Keratinocyte (primary cell): Measurements from ENCODE around the gene SLC6A19. TPM values are rescaled to one million over a fixed set of nuclear protein-coding genes. Genes with fewer than 3 reads are reported as not detected.

ENCODE experiments used
- DNase-seq: peaks from one replicate; pipeline ENCODE4 v3.0.0-alpha.2; 2011; ENCODE audit warnings: low read depth, missing footprints, low spot score
- FAIRE-seq: peaks from 2 replicates; lab custom pipeline; 2011; peaks lifted over from hg19 to GRCh38; lab: Jason Lieb, UNC
- H2AFZ ChIP-seq: 2 replicates; pipeline ENCODE4 v1.6.0; 2012; ENCODE audit warnings: low read length, control low read depth, inconsistent platforms; ENCODE audit not compliant: control insufficient read depth
- H3K27ac ChIP-seq: 2 replicates; pipeline ENCODE4 v1.5.1; 2011; ENCODE audit warnings: low read length; ENCODE audit not compliant: control insufficient read depth, insufficient read depth
- H3K27me3 ChIP-seq: 3 replicates; pipeline ENCODE4 v1.6.0; 2011; ENCODE audit warnings: low read length; ENCODE audit not compliant: control insufficient read depth, insufficient read depth; ENCODE audit errors: extremely low read depth
- H3K36me3 ChIP-seq, 2 experiments: 2 replicates in 1 of 2; 3 replicates in 1 of 2; pipeline ENCODE4 v1.5.1; 2011; ENCODE audit warnings: low read length in 2 of 2, mild to moderate bottlenecking in 1 of 2; ENCODE audit not compliant: control insufficient read depth in 2 of 2, insufficient read depth in 2 of 2; ENCODE audit errors: extremely low read depth in 1 of 2
- H3K4me1 ChIP-seq: 3 replicates; pipeline ENCODE4 v1.5.1; 2011; ENCODE audit warnings: low read length; ENCODE audit not compliant: control insufficient read depth, insufficient read depth; ENCODE audit errors: extremely low read depth
- H3K4me2 ChIP-seq: 3 replicates; pipeline ENCODE4 v1.6.0; 2011; ENCODE audit warnings: low read depth, low read length; ENCODE audit not compliant: control insufficient read depth, insufficient read depth; ENCODE audit errors: extremely low read depth
- H3K4me3 ChIP-seq, 3 experiments: fragments of 200-600 bp in 1 of 3; sonication (generic) in 1 of 3; 2 replicates in 2 of 3; 3 replicates in 1 of 3; pipeline ENCODE4 v1.5.1; 2011 to 2016; ENCODE audit warnings: low read length in 3 of 3, mild to moderate bottlenecking in 3 of 3, control low read depth in 2 of 3, inconsistent platforms in 1 of 3, low read depth in 1 of 3, mixed read lengths in 1 of 3, mixed run types in 1 of 3, moderate library complexity in 1 of 3; ENCODE audit not compliant: control insufficient read depth in 2 of 3, insufficient read depth in 2 of 3; ENCODE audit errors: extremely low read depth in 1 of 3
- H3K79me2 ChIP-seq: 2 replicates; pipeline ENCODE4 v1.6.0; 2012; ENCODE audit warnings: low read length; ENCODE audit not compliant: control insufficient read depth, insufficient read depth
- H3K9ac ChIP-seq: 3 replicates; pipeline ENCODE4 v1.6.0; 2011; ENCODE audit warnings: low read length; ENCODE audit not compliant: control insufficient read depth, insufficient read depth; ENCODE audit errors: extremely low read depth
- H3K9me1 ChIP-seq: 3 replicates; pipeline ENCODE4 v1.6.0; 2011; ENCODE audit warnings: low read length; ENCODE audit not compliant: control insufficient read depth, insufficient read depth; ENCODE audit errors: extremely low read depth
- H3K9me3 ChIP-seq: 2 replicates; pipeline ENCODE4 v1.5.1; 2012; ENCODE audit warnings: low read depth, low read length; ENCODE audit not compliant: control insufficient read depth
- H4K20me1 ChIP-seq: 3 replicates; pipeline ENCODE4 v1.6.0; 2011; ENCODE audit warnings: low read length; ENCODE audit not compliant: control insufficient read depth, insufficient read depth; ENCODE audit errors: extremely low read depth
- EZH2 ChIP-seq: IDR thresholded peaks from one replicate; pipeline ENCODE4 v1.6.1; 2012; ENCODE audit warnings: inconsistent platforms, mild to moderate bottlenecking, low read length, moderate library complexity
- dilution Hi-C: fragments of 300-500 bp; cut with MboI; formaldehyde crosslinking; loops from one replicate; pipeline ENCODE4 v1.7.0; 2020; ENCODE audit warnings: low sequenced_read_pairs; ENCODE audit not compliant: extremely low pct_ligation_motif_present
- polyA plus RNA-seq, 5 experiments: library from polyadenylated mRNA; depleted of rRNA in 3 of 5; stranded (reverse) in 3 of 5; stranded (forward) in 1 of 5; unstranded in 1 of 5; fragments of >200 nt; gene quantifications; 1 replicate in 1 of 5; 2 replicates in 3 of 5; 3 replicates in 1 of 5; pipeline versions ENCODE4 v1.2.1 to v1.2.3, GENCODE V29; 2011 to 2012; ENCODE audit warnings: missing spikeins in 2 of 5, low read depth in 1 of 5, low replicate concordance in 1 of 5
- TF ChIP-seq, protein P1 (sequence below), 3 experiments: IDR thresholded peaks in 1 of 3; conservative IDR thresholded peaks in 1 of 3; optimal IDR thresholded peaks in 1 of 3; 2 replicates in 2 of 3; 3 replicates in 1 of 3; pipeline versions ENCODE3 to v1.5.1; 2011; ENCODE audit warnings: low read length in 3 of 3, mild to moderate bottlenecking in 3 of 3, moderate library complexity in 2 of 3, control low read depth in 1 of 3, inconsistent platforms in 1 of 3; ENCODE audit not compliant: insufficient read depth in 2 of 3; ENCODE audit errors: extremely low read depth in 1 of 3

SLC6A19 gene
- polyA plus RNA-seq, 1 donor (not counting 4 experiments of a cell fraction or from before 2014, with no cell fraction given): not detected

- Histone ChIP-seq H4K20me1 (no peaks in the 10 kb centered on the region), H3K79me2 (no peaks in the 10 kb centered on the region), H3K9me1 (no peaks in the 10 kb centered on the region), H3K27ac (no peak overlapping the region), H3K36me3 (no peaks in the 10 kb centered on the region), H3K9me3 (peaks cover 8% of the 10 kb centered on the region), H3K4me2 (no peak overlapping the region), H3K27me3 (peaks cover 2% of the 10 kb centered on the region), H3K4me3 (no peak overlapping the region), H2AFZ (no peak overlapping the region), H3K4me1 (no peaks in the 10 kb centered on the region), H3K9ac (no peak overlapping the region)
- dilution Hi-C loops: no loop called here
- TF ChIP-seq EZH2: no peak
- TF ChIP-seq, protein P1, sequence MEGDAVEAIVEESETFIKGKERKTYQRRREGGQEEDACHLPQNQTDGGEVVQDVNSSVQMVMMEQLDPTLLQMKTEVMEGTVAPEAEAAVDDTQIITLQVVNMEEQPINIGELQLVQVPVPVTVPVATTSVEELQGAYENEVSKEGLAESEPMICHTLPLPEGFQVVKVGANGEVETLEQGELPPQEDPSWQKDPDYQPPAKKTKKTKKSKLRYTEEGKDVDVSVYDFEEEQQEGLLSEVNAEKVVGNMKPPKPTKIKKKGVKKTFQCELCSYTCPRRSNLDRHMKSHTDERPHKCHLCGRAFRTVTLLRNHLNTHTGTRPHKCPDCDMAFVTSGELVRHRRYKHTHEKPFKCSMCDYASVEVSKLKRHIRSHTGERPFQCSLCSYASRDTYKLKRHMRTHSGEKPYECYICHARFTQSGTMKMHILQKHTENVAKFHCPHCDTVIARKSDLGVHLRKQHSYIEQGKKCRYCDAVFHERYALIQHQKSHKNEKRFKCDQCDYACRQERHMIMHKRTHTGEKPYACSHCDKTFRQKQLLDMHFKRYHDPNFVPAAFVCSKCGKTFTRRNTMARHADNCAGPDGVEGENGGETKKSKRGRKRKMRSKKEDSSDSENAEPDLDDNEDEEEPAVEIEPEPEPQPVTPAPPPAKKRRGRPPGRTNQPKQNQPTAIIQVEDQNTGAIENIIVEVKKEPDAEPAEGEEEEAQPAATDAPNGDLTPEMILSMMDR (optimal IDR thresholded peaks at IDR 0.05 in 1 of 3, IDR thresholded peaks at IDR 0.05 in 1 of 3, conservative IDR thresholded peaks at IDR 0.05 in 1 of 3; ENCODE audit: extremely low read depth in 1 of 3, insufficient read depth in 2 of 3, low read length in 3 of 3): no peak
- FAIRE-seq: no peak
- DNase-seq: no peak
Measured at GRCh38 chr5:1230551-1230950, 29.2 kb downstream of the SLC6A19 start.

GRCh38 chr5:1231354-1231905 lies 30.0 kb downstream of the SLC6A19 start:
- DNase-seq (no peak), FAIRE-seq (no peak)
- H3K9me3 ChIP-seq: peaks cover 9% of the 10 kb centered on the region
- TF ChIP-seq, protein P1 (optimal IDR thresholded peaks at IDR 0.05 in 1 of 3, IDR thresholded peaks at IDR 0.05 in 1 of 3, conservative IDR thresholded peaks at IDR 0.05 in 1 of 3; ENCODE audit: extremely low read depth in 1 of 3, insufficient read depth in 2 of 3, low read length in 3 of 3): no peak
- no peak for TF ChIP-seq EZH2
- no peak overlapping the region for H3K9ac ChIP-seq
- no peaks in the 10 kb centered on the region for H3K79me2 ChIP-seq
- no peak overlapping the region for H3K4me2 ChIP-seq
- H3K4me3 ChIP-seq: no peak overlapping the region
- H3K27me3 ChIP-seq: peaks cover 2% of the 10 kb centered on the region
- H3K27ac ChIP-seq: no peak overlapping the region
- dilution Hi-C loops: no loop called here
- no peaks in the 10 kb centered on the region for H3K9me1 ChIP-seq
- no peak overlapping the region for H2AFZ ChIP-seq
- H3K4me1 ChIP-seq: no peaks in the 10 kb centered on the region
- no peaks in the 10 kb centered on the region for H4K20me1 ChIP-seq
- no peaks in the 10 kb centered on the region for H3K36me3 ChIP-seq
